Cardiac fibroblast (primary cell): ENCODE results near the gene ATP8A2.

Experiments
- DNase-seq, 2 donors: peaks; one replicate each; pipeline versions ENCODE4 v3.0.0 to v3.0.0-alpha.2; 2010; ENCODE audit warnings: low read depth in 2 of 2
- H3K4me3 ChIP-seq, 2 donors: replicated peaks in 1 of 2; 1 replicate in 1 of 2; 2 replicates in 1 of 2; pipeline ENCODE4 v1.5.1; 2011; ENCODE audit warnings: low read depth in 2 of 2, low read length in 2 of 2, mild to moderate bottlenecking in 2 of 2, moderate library complexity in 1 of 2
- TF ChIP-seq, protein P1 (sequence below): IDR thresholded peaks from one replicate; pipeline ENCODE4 v1.5.1; 2011; ENCODE audit warnings: low read depth, mild to moderate bottlenecking, low read length, inconsistent platforms

Gene ATP8A2

DNA sequence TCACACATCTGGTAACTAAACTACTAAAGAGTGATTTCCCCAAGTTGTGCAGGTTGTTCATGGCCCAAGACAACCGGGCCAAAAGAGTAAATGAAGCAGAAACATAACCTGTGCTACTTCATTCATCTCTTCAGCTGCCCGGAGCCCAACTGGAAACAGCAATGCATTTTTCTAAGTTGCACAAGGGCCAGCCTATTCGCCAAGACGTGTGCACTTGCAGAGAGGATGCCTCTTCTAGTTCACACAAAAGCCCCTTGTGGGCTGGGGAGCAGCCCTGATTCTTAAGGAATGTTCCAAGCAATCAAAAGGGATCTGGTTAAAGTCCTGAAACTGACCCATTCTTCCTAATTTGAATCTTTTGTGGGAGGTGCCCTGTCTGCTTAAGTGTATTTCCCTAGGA is 404.2 kb downstream of the ATP8A2 start:
- H3K4me3 ChIP-seq: no peak overlapping the region
- DNase-seq: no peak
- TF ChIP-seq, protein P1, sequence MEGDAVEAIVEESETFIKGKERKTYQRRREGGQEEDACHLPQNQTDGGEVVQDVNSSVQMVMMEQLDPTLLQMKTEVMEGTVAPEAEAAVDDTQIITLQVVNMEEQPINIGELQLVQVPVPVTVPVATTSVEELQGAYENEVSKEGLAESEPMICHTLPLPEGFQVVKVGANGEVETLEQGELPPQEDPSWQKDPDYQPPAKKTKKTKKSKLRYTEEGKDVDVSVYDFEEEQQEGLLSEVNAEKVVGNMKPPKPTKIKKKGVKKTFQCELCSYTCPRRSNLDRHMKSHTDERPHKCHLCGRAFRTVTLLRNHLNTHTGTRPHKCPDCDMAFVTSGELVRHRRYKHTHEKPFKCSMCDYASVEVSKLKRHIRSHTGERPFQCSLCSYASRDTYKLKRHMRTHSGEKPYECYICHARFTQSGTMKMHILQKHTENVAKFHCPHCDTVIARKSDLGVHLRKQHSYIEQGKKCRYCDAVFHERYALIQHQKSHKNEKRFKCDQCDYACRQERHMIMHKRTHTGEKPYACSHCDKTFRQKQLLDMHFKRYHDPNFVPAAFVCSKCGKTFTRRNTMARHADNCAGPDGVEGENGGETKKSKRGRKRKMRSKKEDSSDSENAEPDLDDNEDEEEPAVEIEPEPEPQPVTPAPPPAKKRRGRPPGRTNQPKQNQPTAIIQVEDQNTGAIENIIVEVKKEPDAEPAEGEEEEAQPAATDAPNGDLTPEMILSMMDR: no peak

DNA sequence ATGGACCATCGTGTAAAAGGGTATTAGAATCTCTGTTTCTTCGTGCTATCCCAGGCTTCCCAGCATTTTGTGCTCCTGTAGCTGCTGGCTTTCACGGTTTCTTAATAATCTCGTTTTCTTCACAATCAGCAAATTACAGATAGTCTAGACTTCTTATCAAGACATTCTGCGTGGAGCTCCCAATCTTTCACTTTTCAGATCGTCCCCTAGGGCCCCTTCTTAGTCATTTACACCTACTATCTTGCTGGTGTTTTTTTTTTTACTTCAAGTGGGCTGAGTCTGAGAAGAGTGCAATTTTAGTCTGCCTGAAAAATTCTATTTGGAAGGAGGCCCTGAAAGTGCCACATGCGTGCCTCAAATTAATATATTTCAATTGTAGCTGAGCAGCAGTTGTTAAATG is 404.9 kb downstream of the ATP8A2 start:
- peak in 1 of 2 donors; percentile 6 for DNase-seq
- H3K4me3 ChIP-seq: no peak overlapping the region
- TF ChIP-seq, protein P1: no peak

DNA sequence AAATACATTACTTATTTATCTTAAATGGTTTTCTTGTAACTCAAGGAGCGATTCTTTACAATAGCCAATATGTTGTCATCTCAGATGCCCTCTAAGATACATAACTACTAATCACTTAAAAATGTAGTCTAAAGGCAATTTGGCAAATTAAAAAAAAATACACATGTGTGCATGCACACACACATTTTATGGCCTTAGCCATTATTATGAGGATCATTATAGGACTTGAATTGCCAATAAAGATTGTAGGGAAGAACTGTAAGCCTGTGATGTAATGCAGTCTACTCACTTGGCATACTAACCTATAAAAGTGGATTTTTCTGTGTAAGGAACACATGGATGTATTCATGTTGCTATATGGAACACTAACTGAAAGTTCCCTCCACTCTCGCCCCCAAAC is 405.7 kb downstream of the ATP8A2 start:
- DNase-seq: no peak
- TF ChIP-seq, protein P1: no peak
- H3K4me3 ChIP-seq: no peak overlapping the region

- H3K4me3 ChIP-seq: no peak overlapping the region
- TF ChIP-seq, protein P1: no peak
These were observed 406.6 kb downstream of the ATP8A2 start for GRCh38 chr13:25778365-25778764.

DNA sequence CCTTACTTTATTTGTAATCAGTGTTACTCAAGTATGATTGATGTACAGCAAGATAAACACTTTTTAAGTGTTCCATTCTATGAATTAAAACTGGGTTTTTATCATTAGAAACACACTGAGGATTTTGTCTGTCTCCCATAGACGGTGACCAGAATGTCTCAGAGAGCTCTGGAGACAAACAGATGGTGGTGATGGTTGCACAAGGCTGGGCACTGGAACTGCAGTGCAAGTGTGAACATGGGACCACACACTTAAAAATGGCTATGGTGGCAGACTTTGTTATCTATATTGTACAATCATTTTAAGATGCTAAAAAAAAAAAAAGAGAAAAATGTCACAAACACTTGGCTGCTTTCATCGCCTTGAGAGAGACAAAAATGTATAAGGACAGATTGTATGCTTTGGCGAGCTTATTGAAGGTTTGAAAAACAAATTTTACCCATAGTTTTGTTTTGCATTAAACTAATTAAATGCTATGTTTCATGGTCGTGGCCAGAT is 407.1 kb downstream of the ATP8A2 start:
- TF ChIP-seq, protein P1: no peak
- no peak for DNase-seq
- H3K4me3 ChIP-seq: no peak overlapping the region

More at GRCh38 chr13:25778365-25778764, 406.6 kb downstream of the ATP8A2 start:
- no peak for DNase-seq

DNA sequence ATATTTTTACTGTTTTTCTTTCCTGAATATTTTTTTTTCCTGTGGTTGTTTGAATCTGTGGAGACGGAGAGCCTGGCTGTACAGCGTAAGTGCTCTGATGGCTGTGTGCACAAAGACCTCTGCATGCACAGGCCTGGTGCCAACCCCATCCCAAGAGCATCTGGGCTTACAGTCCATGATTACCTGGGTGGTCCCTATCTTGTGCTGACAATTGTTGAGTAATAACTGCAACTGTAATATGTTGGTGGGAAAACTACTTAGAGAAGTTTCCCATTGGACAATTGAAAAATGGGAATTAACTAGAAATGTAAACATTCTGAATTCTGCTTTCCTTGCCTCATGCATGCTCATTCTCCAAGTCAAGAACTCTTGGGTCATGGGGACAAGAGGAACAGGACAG is 411.3 kb downstream of the ATP8A2 start:
- TF ChIP-seq, protein P1: no peak
- no peak for DNase-seq

GRCh38 chr13:25783601-25784024 is 411.8 kb downstream of the ATP8A2 start:
- no peak for DNase-seq
- H3K4me3 ChIP-seq: no peak overlapping the region
- TF ChIP-seq, protein P1: no peak

More for the DNA sequence above, 411.3 kb downstream of the ATP8A2 start:
- no peak overlapping the region for H3K4me3 ChIP-seq
